ENCODE measurements around the gene OR2H2. TPM values are rescaled to one million over a fixed set of nuclear protein-coding genes. Genes with fewer than 3 reads are reported as not detected.

Gene OR2H2
- not detected for total RNA-seq
- polyA plus RNA-seq (ENCODE audit: insufficient read length in 2 of 2) = 1 to 10 TPM; 2.0 to 2.7 TPM
- long read RNA-seq, donor 1, partial matches to known transcripts = 0 of 3 reads
- long read RNA-seq, donor 1, other reads (novel, unspliced or antisense) = 0 of 3 reads
- long read RNA-seq, donor 2, partial matches to known transcripts = 0 of 2 reads
- long read RNA-seq, donor 2, other reads (novel, unspliced or antisense) = 0 of 2 reads
- long read RNA-seq, donor 3, partial matches to known transcripts = 0 of 1 reads
- long read RNA-seq, donor 3, other reads (novel, unspliced or antisense) = 0 of 1 reads
- long read RNA-seq, donor 4, partial matches to known transcripts = 0 of 1 reads
- long read RNA-seq, donor 4, other reads (novel, unspliced or antisense) = 0 of 1 reads

DNA sequence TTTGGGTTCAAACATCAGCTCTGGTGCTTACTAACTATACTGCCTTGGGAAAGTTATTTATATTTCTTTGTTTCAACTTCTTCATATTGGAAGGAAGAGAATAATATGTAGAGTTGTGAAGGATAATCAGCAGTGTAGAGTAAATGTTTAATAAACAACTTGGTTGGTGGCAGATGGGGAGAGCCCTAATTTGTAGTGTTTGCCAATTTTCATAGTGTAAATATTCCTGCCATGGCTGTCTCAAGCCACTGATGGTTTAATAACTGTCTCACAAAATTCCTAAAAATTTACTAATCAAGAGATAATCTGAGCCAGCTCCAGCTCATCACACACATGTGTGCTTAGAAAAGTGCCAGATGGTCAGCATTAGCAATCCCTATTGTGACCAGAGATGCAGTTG, at the start of gene OR2H2:
Gene OR2H2 (plus strand): TSS at position 301 of the 400 bp plus-strand sequence. CDS start 2,824 bp downstream, outside the sequence.
- no peak within 1 kb of the TSS for H3K27ac ChIP-seq (ENCODE audit: low read depth, low read length)
- DNase-seq (ENCODE audit: low read depth in 4 of 6, low spot score in 6 of 6) = no peak
- no peaks in the 10 kb centered on the region for H3K9me3 ChIP-seq (ENCODE audit: control insufficient read depth, insufficient read depth, low read length)
- no peaks in the 10 kb centered on the region for H3K36me3 ChIP-seq (ENCODE audit: control insufficient read depth, insufficient read depth, low read length)
- H3K27me3 ChIP-seq (ENCODE audit: control insufficient read depth, insufficient read depth, low read length) = no peaks in the 10 kb centered on the region
- no peak within 1 kb of the TSS for H3K4me3 ChIP-seq (ENCODE audit: low read depth, low read length)
- no peaks in the 10 kb centered on the region for H3K4me1 ChIP-seq (ENCODE audit: control insufficient read depth, insufficient read depth, low read length)

DNA sequence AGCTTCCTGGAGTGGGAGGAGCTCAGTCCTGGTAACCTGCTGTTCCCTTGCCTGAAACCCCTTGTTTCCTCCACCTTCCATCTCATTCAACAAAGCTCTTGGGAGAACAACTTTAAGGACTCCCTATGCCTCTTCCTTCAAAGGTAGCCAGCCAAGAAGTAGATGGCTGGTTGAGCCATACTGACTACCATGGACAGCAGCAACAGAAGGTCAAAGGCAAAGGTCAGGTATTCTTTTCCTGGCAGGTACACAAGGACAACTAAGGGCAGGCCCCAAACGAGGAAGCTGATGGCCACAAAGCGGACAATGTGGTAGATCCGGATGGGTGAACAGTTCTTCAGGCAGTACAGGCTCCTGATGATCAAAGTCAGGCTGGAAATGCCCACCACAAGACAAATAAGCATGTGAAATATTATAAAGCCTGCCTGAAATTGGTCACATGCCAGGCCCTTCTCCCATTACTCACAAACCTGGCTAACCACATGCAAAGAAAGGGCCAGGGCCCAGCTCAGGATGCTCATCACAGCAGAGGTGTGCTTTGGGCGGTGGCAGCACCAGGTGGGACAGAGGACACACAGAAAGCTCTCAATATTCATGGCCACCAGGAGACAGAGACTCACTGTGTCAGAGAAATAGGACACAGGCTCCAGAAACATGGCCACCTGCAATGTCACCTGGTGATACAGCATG, 47.1 kb upstream of the OR2H2 start:
- no peak overlapping the region for H3K27ac ChIP-seq (ENCODE audit: low read depth, low read length)
- no peak for DNase-seq (ENCODE audit: low read depth in 4 of 6, low spot score in 6 of 6)
- WGBS (ENCODE audit: insufficient coverage) = 86% methylated on average over 4 of the region's 4 CpGs

DNA sequence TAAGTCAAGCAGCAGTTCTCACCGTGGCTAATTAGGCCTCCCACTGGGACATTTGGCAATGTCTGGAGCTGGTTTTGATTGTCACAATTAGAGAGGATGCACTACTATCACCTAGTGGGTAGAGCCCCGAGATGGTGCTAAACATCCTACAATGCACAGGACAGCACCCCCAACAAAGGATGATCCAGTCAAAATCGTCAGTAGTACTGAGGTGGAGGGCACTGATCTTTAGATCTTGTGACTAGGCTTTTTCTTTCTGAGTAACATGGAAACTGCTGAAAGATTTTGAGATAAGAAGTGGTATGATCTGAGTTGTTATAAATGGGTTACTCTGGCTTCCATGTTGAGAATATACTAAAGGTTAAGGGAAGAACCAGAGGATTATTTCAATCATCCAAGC, 37.3 kb upstream of the OR2H2 start:
- Histone ChIP-seq H3K27ac (ENCODE audit: low read depth, low read length) (no peak overlapping the region), H3K4me1 (ENCODE audit: control insufficient read depth, insufficient read depth, low read length) (no peaks in the 10 kb centered on the region), H3K36me3 (ENCODE audit: control insufficient read depth, insufficient read depth, low read length) (no peaks in the 10 kb centered on the region), H3K27me3 (ENCODE audit: control insufficient read depth, insufficient read depth, low read length) (peaks cover 8% of the 10 kb centered on the region), H3K4me3 (ENCODE audit: low read depth, low read length) (no peak overlapping the region), H3K9me3 (ENCODE audit: control insufficient read depth, insufficient read depth, low read length) (no peaks in the 10 kb centered on the region)
- WGBS (ENCODE audit: insufficient coverage) = 23% methylated on average over 2 of the region's 3 CpGs
- peak in 1 of 6 donors; percentile 13 for DNase-seq (ENCODE audit: low read depth in 4 of 6, low spot score in 6 of 6)

More for the DNA sequence above, 47.1 kb upstream of the OR2H2 start:
- H3K4me3 ChIP-seq (ENCODE audit: low read depth, low read length) = no peak overlapping the region
- H3K4me1 ChIP-seq (ENCODE audit: control insufficient read depth, insufficient read depth, low read length) = no peaks in the 10 kb centered on the region
- no peaks in the 10 kb centered on the region for H3K36me3 ChIP-seq (ENCODE audit: control insufficient read depth, insufficient read depth, low read length)
- no peaks in the 10 kb centered on the region for H3K9me3 ChIP-seq (ENCODE audit: control insufficient read depth, insufficient read depth, low read length)
- no peaks in the 10 kb centered on the region for H3K27me3 ChIP-seq (ENCODE audit: control insufficient read depth, insufficient read depth, low read length)

DNA sequence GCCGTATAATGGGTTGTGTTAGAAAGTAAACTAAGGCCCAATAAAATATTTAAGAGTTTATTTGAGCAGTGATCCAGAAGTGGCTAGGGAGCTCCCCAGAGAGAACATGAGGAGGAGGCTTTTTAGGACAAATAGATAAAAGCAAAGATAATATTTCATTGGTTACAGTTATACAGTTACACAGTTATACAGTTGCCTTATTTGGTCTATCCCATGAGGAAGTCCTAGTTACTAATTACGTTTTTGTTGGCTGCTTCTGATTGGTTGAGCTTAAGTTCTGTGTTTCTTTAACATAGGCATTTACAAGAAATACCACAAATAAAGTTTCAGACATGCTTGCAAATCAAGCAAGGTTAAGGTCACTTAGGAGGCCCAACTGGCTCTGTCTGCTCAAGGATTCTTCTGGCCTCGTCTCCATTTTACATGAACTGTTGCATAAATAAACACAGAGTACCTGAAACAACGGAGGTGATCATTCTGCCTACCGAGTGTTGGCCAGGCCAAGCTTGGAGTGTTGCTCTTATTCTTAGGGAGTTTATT, 32.3 kb upstream of the OR2H2 start:
- peaks cover 33% of the 10 kb centered on the region for H3K27me3 ChIP-seq (ENCODE audit: control insufficient read depth, insufficient read depth, low read length)
- WGBS (ENCODE audit: insufficient coverage) = no CpG with 5 or more reads among the region's 5 CpGs
- H3K9me3 ChIP-seq (ENCODE audit: control insufficient read depth, insufficient read depth, low read length) = no peaks in the 10 kb centered on the region
- H3K4me1 ChIP-seq (ENCODE audit: control insufficient read depth, insufficient read depth, low read length) = peaks cover 12% of the 10 kb centered on the region
- H3K4me3 ChIP-seq (ENCODE audit: low read depth, low read length) = peak overlapping the region; percentile 19
- peak in 5 of 6 donors; percentile 50 to 87 (median 60) for DNase-seq (ENCODE audit: low read depth in 4 of 6, low spot score in 6 of 6)
- H3K36me3 ChIP-seq (ENCODE audit: control insufficient read depth, insufficient read depth, low read length) = no peaks in the 10 kb centered on the region
- H3K27ac ChIP-seq (ENCODE audit: low read depth, low read length) = no peak overlapping the region

DNA sequence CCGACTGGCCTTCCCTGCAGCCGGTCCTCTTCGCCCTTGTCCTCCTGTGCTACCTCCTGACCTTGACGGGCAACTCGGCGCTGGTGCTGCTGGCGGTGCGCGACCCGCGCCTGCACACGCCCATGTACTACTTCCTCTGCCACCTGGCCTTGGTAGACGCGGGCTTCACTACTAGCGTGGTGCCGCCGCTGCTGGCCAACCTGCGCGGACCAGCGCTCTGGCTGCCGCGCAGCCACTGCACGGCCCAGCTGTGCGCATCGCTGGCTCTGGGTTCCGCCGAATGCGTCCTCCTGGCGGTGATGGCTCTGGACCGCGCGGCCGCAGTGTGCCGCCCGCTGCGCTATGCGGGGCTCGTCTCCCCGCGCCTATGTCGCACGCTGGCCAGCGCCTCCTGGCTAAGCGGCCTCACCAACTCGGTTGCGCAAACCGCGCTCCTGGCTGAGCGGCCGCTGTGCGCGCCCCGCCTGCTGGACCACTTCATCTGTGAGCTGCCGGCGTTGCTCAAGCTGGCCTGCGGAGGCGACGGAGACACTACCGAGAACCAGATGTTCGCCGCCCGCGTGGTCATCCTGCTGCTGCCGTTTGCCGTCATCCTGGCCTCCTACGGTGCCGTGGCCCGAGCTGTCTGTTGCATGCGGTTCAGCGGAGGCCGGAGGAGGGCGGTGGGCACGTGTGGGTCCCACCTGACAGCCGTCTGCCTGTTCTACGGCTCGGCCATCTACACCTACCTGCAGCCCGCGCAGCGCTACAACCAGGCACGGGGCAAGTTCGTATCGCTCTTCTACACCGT, 31.5 kb upstream of the OR2H2 start:
- Histone ChIP-seq H3K4me1 (ENCODE audit: control insufficient read depth, insufficient read depth, low read length) (peaks cover 12% of the 10 kb centered on the region), H3K9me3 (ENCODE audit: control insufficient read depth, insufficient read depth, low read length) (no peaks in the 10 kb centered on the region), H3K27ac (ENCODE audit: low read depth, low read length) (no peak overlapping the region), H3K36me3 (ENCODE audit: control insufficient read depth, insufficient read depth, low read length) (no peaks in the 10 kb centered on the region), H3K27me3 (ENCODE audit: control insufficient read depth, insufficient read depth, low read length) (peaks cover 32% of the 10 kb centered on the region), H3K4me3 (ENCODE audit: low read depth, low read length) (peak overlapping the region; percentile 31)
- under 1% methylated on average over 76 of the region's 83 CpGs for WGBS (ENCODE audit: insufficient coverage)
- DNase-seq (ENCODE audit: low read depth in 4 of 6, low spot score in 6 of 6) = peak in 4 of 6 donors; percentile 19 to 83 (median 39)

DNA sequence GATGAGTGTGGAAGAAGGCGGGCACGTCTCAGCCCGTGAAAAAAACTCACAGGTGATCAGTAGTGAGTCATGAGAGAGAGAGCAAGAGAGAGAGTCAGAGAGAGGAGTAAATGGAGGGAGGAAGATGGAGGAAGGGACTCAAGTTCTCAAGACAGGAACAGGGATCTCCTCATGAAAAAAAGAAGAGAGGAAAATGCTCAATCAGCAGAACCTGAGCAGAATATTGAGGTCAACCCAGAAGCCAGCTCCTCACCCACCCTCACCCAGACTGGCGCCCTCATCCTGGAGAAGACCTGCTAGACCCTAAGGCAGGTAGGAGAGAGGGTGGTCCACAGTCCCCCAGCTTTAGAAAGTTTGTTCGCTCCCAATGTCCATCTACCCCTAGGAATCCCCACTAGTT, 30.2 kb upstream of the OR2H2 start:
- peaks cover 31% of the 10 kb centered on the region for H3K27me3 ChIP-seq (ENCODE audit: control insufficient read depth, insufficient read depth, low read length)
- H3K9me3 ChIP-seq (ENCODE audit: control insufficient read depth, insufficient read depth, low read length) = no peaks in the 10 kb centered on the region
- H3K36me3 ChIP-seq (ENCODE audit: control insufficient read depth, insufficient read depth, low read length) = no peaks in the 10 kb centered on the region
- no peak overlapping the region for H3K27ac ChIP-seq (ENCODE audit: low read depth, low read length)
- WGBS (ENCODE audit: insufficient coverage) = 85% methylated on average over 4 of the region's 5 CpGs
- no peak for DNase-seq (ENCODE audit: low read depth in 4 of 6, low spot score in 6 of 6)
- H3K4me3 ChIP-seq (ENCODE audit: low read depth, low read length) = no peak overlapping the region
- H3K4me1 ChIP-seq (ENCODE audit: control insufficient read depth, insufficient read depth, low read length) = peaks cover 12% of the 10 kb centered on the region

DNA sequence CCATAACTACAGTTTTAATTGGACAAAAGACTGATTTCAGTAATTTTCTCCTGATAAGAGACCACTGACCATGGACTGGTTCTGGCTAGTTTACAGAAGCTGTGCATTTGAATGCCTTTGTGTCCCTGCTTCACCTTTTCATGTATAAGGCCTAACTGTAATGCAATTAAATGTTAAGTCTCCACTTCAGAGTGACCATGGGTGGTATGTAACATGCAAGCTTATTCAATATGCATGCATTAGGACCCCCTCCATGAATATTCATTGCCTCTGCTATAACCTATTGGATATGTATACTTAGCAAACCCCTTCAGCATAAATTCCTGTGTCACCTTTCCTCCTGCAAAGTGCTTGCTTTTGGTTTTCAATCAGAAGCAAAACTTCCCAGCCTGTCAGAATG, 27.6 kb upstream of the OR2H2 start:
- no peak for DNase-seq (ENCODE audit: low read depth in 4 of 6, low spot score in 6 of 6)
- Histone ChIP-seq H3K4me3 (ENCODE audit: low read depth, low read length) (no peak overlapping the region), H3K9me3 (ENCODE audit: control insufficient read depth, insufficient read depth, low read length) (no peaks in the 10 kb centered on the region), H3K36me3 (ENCODE audit: control insufficient read depth, insufficient read depth, low read length) (no peaks in the 10 kb centered on the region), H3K27ac (ENCODE audit: low read depth, low read length) (no peak overlapping the region), H3K27me3 (ENCODE audit: control insufficient read depth, insufficient read depth, low read length) (peaks cover 28% of the 10 kb centered on the region), H3K4me1 (ENCODE audit: control insufficient read depth, insufficient read depth, low read length) (peaks cover 12% of the 10 kb centered on the region)

DNA sequence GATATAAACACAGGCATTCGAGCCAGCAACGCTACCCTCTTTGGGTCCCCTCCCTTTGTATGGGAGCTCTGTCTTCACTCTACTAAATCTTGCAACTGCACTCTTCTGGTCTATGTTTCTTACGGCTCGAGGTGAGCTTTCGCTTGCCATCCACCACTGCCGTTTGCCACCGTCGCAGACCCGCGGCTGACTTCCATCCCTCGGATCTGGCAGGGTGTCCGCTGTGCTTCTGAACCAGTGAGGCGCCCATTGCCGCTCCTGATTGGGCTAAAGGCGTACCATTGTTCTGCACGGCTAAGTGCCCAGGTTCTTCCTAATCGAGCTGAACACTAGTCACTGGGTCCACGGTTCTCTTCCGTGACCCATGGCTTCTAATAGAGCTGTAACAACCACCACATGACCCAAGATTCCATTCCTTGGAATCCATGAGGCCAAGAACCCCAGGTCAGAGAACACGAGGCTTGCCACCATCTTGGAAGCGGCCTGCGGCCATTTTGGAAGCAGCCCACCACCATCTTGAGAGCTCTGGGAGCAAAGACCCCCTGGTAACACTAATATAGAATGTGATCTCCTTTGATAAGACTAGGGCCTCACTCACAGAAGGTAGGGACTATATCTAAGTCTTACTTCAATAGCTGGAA, 26.4 kb upstream of the OR2H2 start:
- H3K27me3 ChIP-seq (ENCODE audit: control insufficient read depth, insufficient read depth, low read length) = peaks cover 18% of the 10 kb centered on the region

More for the DNA sequence above, 26.4 kb upstream of the OR2H2 start:
- Histone ChIP-seq H3K4me3 (ENCODE audit: low read depth, low read length) (no peak overlapping the region), H3K27ac (ENCODE audit: low read depth, low read length) (no peak overlapping the region), H3K9me3 (ENCODE audit: control insufficient read depth, insufficient read depth, low read length) (no peaks in the 10 kb centered on the region), H3K36me3 (ENCODE audit: control insufficient read depth, insufficient read depth, low read length) (no peaks in the 10 kb centered on the region), H3K4me1 (ENCODE audit: control insufficient read depth, insufficient read depth, low read length) (peaks cover 5% of the 10 kb centered on the region)
- DNase-seq (ENCODE audit: low read depth in 4 of 6, low spot score in 6 of 6) = no peak
- WGBS (ENCODE audit: insufficient coverage) = 93% methylated on average over 20 of the region's 22 CpGs
